ENCODE data around the gene UTF1.

- no peak for TF ChIP-seq EZH2 (IDR thresholded peaks at IDR 0.05; ENCODE audit: borderline replicate concordance, insufficient read depth, low read depth, low read length, poor library complexity, severe bottlenecking)
- TF ChIP-seq, protein P1, sequence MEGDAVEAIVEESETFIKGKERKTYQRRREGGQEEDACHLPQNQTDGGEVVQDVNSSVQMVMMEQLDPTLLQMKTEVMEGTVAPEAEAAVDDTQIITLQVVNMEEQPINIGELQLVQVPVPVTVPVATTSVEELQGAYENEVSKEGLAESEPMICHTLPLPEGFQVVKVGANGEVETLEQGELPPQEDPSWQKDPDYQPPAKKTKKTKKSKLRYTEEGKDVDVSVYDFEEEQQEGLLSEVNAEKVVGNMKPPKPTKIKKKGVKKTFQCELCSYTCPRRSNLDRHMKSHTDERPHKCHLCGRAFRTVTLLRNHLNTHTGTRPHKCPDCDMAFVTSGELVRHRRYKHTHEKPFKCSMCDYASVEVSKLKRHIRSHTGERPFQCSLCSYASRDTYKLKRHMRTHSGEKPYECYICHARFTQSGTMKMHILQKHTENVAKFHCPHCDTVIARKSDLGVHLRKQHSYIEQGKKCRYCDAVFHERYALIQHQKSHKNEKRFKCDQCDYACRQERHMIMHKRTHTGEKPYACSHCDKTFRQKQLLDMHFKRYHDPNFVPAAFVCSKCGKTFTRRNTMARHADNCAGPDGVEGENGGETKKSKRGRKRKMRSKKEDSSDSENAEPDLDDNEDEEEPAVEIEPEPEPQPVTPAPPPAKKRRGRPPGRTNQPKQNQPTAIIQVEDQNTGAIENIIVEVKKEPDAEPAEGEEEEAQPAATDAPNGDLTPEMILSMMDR (IDR thresholded peaks at IDR 0.05): no peak
Observed at GRCh38 chr10:133180965-133181639, 48.9 kb upstream of the UTF1 start.
